Astrocyte (in vitro differentiated cells and primary cell): ENCODE measurements around the gene SRSF2. TPM values are rescaled to one million over a fixed set of nuclear protein-coding genes. Genes with fewer than 3 reads are reported as not detected.
A peak's percentile ranks its signal among the peaks of the same experiment; 100 is the strongest.

Experiments used
- DNase-seq: peaks from one replicate; pipeline ENCODE4 v3.0.0-alpha.2; 2010; ENCODE audit warnings: low read depth
- FAIRE-seq: peaks from 2 replicates; lab custom pipeline; 2011; peaks lifted over from hg19 to GRCh38; lab: Jason Lieb, UNC
- H2AFZ ChIP-seq: 2 replicates; pipeline ENCODE4 v1.6.0; 2012; ENCODE audit warnings: low read depth, low read length, inconsistent platforms
- H3K27ac ChIP-seq: 2 replicates; pipeline ENCODE4 v1.5.1; 2011; ENCODE audit warnings: low read depth, low read length, inconsistent platforms
- H3K27me3 ChIP-seq: 2 replicates; pipeline ENCODE4 v1.6.0; 2011; ENCODE audit warnings: low read length, inconsistent platforms; ENCODE audit not compliant: insufficient read depth
- H3K36me3 ChIP-seq: 2 replicates; pipeline ENCODE4 v1.5.1; 2011; ENCODE audit warnings: low read length, inconsistent platforms; ENCODE audit not compliant: insufficient read depth
- H3K4me1 ChIP-seq: 2 replicates; pipeline ENCODE4 v1.5.1; 2011; ENCODE audit warnings: low read length, inconsistent platforms; ENCODE audit not compliant: insufficient read depth
- H3K4me2 ChIP-seq: 2 replicates; pipeline ENCODE4 v1.6.0; 2012; ENCODE audit warnings: low read length, inconsistent platforms
- H3K4me3 ChIP-seq: 2 replicates; pipeline ENCODE4 v1.5.1; 2011; ENCODE audit warnings: low read depth, mild to moderate bottlenecking, low read length, inconsistent platforms; ENCODE audit not compliant: insufficient read depth
- H3K79me2 ChIP-seq: 2 replicates; pipeline ENCODE4 v1.6.0; 2012; ENCODE audit warnings: mild to moderate bottlenecking, low read length, inconsistent platforms; ENCODE audit not compliant: insufficient read depth
- H3K9ac ChIP-seq: 2 replicates; pipeline ENCODE4 v1.6.0; 2012; ENCODE audit warnings: mild to moderate bottlenecking, low read length, inconsistent platforms
- H3K9me3 ChIP-seq: 2 replicates; pipeline ENCODE4 v1.5.1; 2012; ENCODE audit warnings: low read depth, mild to moderate bottlenecking, low read length, inconsistent platforms; ENCODE audit not compliant: insufficient read depth
- H4K20me1 ChIP-seq: 2 replicates; pipeline ENCODE4 v1.6.0; 2012; ENCODE audit warnings: low read length, inconsistent platforms; ENCODE audit not compliant: insufficient read depth
- H3K27ac Mint-ChIP-seq: one replicate; pipeline ENCODE4 v1.8.0; 2021; ENCODE audit warnings: mild to moderate bottlenecking, mixed read lengths; ENCODE audit not compliant: unreplicated experiment
- H3K27me3 Mint-ChIP-seq: one replicate; pipeline ENCODE4 v1.8.0; 2021; ENCODE audit warnings: low read depth, mixed read lengths; ENCODE audit not compliant: unreplicated experiment
- H3K36me3 Mint-ChIP-seq: one replicate; pipeline ENCODE4 v1.8.0; 2021; ENCODE audit warnings: low read depth, mixed read lengths; ENCODE audit not compliant: unreplicated experiment
- H3K4me1 Mint-ChIP-seq: one replicate; pipeline ENCODE4 v1.8.0; 2021; ENCODE audit warnings: low read depth, mixed read lengths; ENCODE audit not compliant: unreplicated experiment
- H3K4me3 Mint-ChIP-seq: one replicate; pipeline ENCODE4 v1.8.0; 2021; ENCODE audit warnings: mild to moderate bottlenecking, moderate library complexity, mixed read lengths; ENCODE audit not compliant: unreplicated experiment
- H3K9me3 Mint-ChIP-seq: one replicate; pipeline ENCODE4 v1.8.0; 2021; ENCODE audit warnings: mild to moderate bottlenecking, mixed read lengths; ENCODE audit not compliant: unreplicated experiment
- CTCF ChIP-seq: IDR thresholded peaks from 2 replicates; pipeline ENCODE4 v1.5.1; 2011; ENCODE audit warnings: low read depth, mild to moderate bottlenecking, inconsistent platforms, low read length, moderate library complexity; ENCODE audit not compliant: insufficient read depth
- EZH2 ChIP-seq: IDR thresholded peaks from 2 replicates; pipeline ENCODE4 v1.6.1; 2012; ENCODE audit warnings: mild to moderate bottlenecking, low read length, inconsistent platforms; ENCODE audit not compliant: insufficient read depth
- total RNA-seq: library from RNA; stranded (reverse); gene quantifications from 2 replicates; pipeline ENCODE4 v1.2.1, GENCODE V29; 2021

The SRSF2 gene
- total RNA-seq, 1 donor from 2014 or later: 176 TPM

- H4K20me1 ChIP-seq: peaks cover 72% of the 10 kb centered on the region
- Mint-ChIP-seq H3K9me3 (no peaks in the 10 kb centered on the region), H3K27me3 (no peaks in the 10 kb centered on the region), H3K4me1 (peaks cover 38% of the 10 kb centered on the region), H3K27ac (no peak overlapping the region), H3K36me3 (peaks cover 7% of the 10 kb centered on the region), H3K4me3 (peak overlapping the region; percentile 7)
- H3K27ac ChIP-seq: no peak overlapping the region
- no peak overlapping the region for H3K4me2 ChIP-seq
- H3K4me1 ChIP-seq: peaks cover 26% of the 10 kb centered on the region
- H3K36me3 ChIP-seq: no peaks in the 10 kb centered on the region
- H3K9me3 ChIP-seq: no peaks in the 10 kb centered on the region
- peaks cover 91% of the 10 kb centered on the region for H3K79me2 ChIP-seq
- no peaks in the 10 kb centered on the region for H3K27me3 ChIP-seq
- DNase-seq (no peak), FAIRE-seq (peak; percentile 32)
- H3K9ac ChIP-seq: no peak overlapping the region
- H3K4me3 ChIP-seq: no peak overlapping the region
- TF ChIP-seq EZH2 (no peak), CTCF (no peak)
- H2AFZ ChIP-seq: no peak overlapping the region
Observed at GRCh38 chr17:76706817-76707216, 30.3 kb downstream of the SRSF2 start.

GRCh38 chr17:76704805-76705204, 32.3 kb downstream of the SRSF2 start:
- H3K4me2 ChIP-seq: no peak overlapping the region
- Mint-ChIP-seq H3K27ac (peak overlapping the region; percentile 34), H3K9me3 (no peaks in the 10 kb centered on the region), H3K4me1 (peaks cover 54% of the 10 kb centered on the region), H3K36me3 (peaks cover 7% of the 10 kb centered on the region), H3K4me3 (peak overlapping the region; percentile 50), H3K27me3 (no peaks in the 10 kb centered on the region)
- H2AFZ ChIP-seq: no peak overlapping the region
- peaks cover 96% of the 10 kb centered on the region for H3K79me2 ChIP-seq
- TF ChIP-seq CTCF (no peak), EZH2 (no peak)
- DNase-seq: no peak
- H4K20me1 ChIP-seq: peaks cover 75% of the 10 kb centered on the region
- no peaks in the 10 kb centered on the region for H3K36me3 ChIP-seq
- no peak for FAIRE-seq
- no peak overlapping the region for H3K9ac ChIP-seq
- no peak overlapping the region for H3K27ac ChIP-seq
- peaks cover 35% of the 10 kb centered on the region for H3K4me1 ChIP-seq
- no peaks in the 10 kb centered on the region for H3K9me3 ChIP-seq
- no peak overlapping the region for H3K4me3 ChIP-seq
- H3K27me3 ChIP-seq: no peaks in the 10 kb centered on the region

GRCh38 chr17:76702941-76703637, 34.0 kb downstream of the SRSF2 start:
- H3K9ac ChIP-seq: no peak overlapping the region
- no peaks in the 10 kb centered on the region for H3K36me3 ChIP-seq
- peaks cover 98% of the 10 kb centered on the region for H3K79me2 ChIP-seq
- no peak overlapping the region for H3K4me2 ChIP-seq
- FAIRE-seq: no peak
- H3K4me3 ChIP-seq: no peak overlapping the region
- Mint-ChIP-seq H3K9me3 (no peaks in the 10 kb centered on the region), H3K27ac (no peak overlapping the region), H3K4me3 (no peak overlapping the region), H3K4me1 (peaks cover 49% of the 10 kb centered on the region), H3K27me3 (no peaks in the 10 kb centered on the region), H3K36me3 (peaks cover 7% of the 10 kb centered on the region)
- DNase-seq: no peak
- peaks cover 82% of the 10 kb centered on the region for H4K20me1 ChIP-seq
- H3K9me3 ChIP-seq: no peaks in the 10 kb centered on the region
- TF ChIP-seq EZH2 (no peak), CTCF (no peak)
- no peak overlapping the region for H3K27ac ChIP-seq
- H2AFZ ChIP-seq: no peak overlapping the region
- H3K4me1 ChIP-seq: peaks cover 29% of the 10 kb centered on the region
- H3K27me3 ChIP-seq: no peaks in the 10 kb centered on the region
